ENCODE measurements around the gene TSFM. TPM values are rescaled to one million over a fixed set of nuclear protein-coding genes. Genes with fewer than 3 reads are reported as not detected.

TSFM gene
- total and polyA plus RNA-seq, 9 of the 15 experiments (the other 6 are each of a cell fraction or from before 2014, with no cell fraction given), result 44.6 to 198 (median 60.2) TPM

GRCh38 chr12:57771873-57772428 lies 10.6 kb upstream of the TSFM start, which contains the start of gene METTL1 (continued):
- no peak for TF ChIP-seq CHD7 (IDR thresholded peaks at IDR 0.05; ENCODE audit: low read depth, low read length)
- peak; percentile 99; the same call in 1 of the 2 replicates for TF ChIP-seq ATF3 (IDR thresholded peaks at IDR 0.05)
- TF ChIP-seq ATF3 (CRISPR knock-in tag; conservative IDR thresholded peaks at IDR 0.05), result peak; percentile 97
- no peak for TF ChIP-seq ZNF239 (CRISPR knock-in tag; IDR thresholded peaks at IDR 0.05)
- no peak; the same call in 1 of the 2 replicates for TF ChIP-seq ETV5 (CRISPR knock-in tag; IDR thresholded peaks at IDR 0.05; ENCODE audit: low read depth)
- TF ChIP-seq MLX (CRISPR knock-in tag; conservative IDR thresholded peaks at IDR 0.05), result no peak
- TF ChIP-seq MECOM (CRISPR knock-in tag; IDR thresholded peaks at IDR 0.05), result no peak
- TF ChIP-seq MED1 (CRISPR knock-in tag; IDR thresholded peaks at IDR 0.05; ENCODE audit: borderline replicate concordance), result no peak
- TF ChIP-seq ZNF395 (CRISPR knock-in tag; IDR thresholded peaks at IDR 0.05), result no peak; the same call in none of the 2 replicates
- peak; percentile 85 to 88 for TF ChIP-seq NRF1 (conservative IDR thresholded peaks at IDR 0.05 in 1 of 2, IDR thresholded peaks at IDR 0.05 in 1 of 2)
- no peak for TF ChIP-seq RAD21 (CRISPR knock-in tag; conservative IDR thresholded peaks at IDR 0.05 in 1 of 2, IDR thresholded peaks at IDR 0.05 in 1 of 2)

All from K562 (cell line).